Loucy (cell line): ENCODE measurements around the gene BABAM2.

Experiments used
- EZH2phosphoT487 ChIP-seq: fragments of 200-600 bp; IDR thresholded peaks from 2 replicates; pipeline ENCODE4 v1.6.1; 2018; ENCODE audit warnings: antibody characterized with exemption, mild to moderate bottlenecking, moderate library complexity, borderline replicate concordance
- TF ChIP-seq, protein P1 (sequence below): fragments of 200-600 bp; sonication (generic); conservative IDR thresholded peaks from 2 replicates; pipeline ENCODE4 v1.5.1; 2014; ENCODE audit warnings: mild to moderate bottlenecking, antibody characterized with exemption, low read length

DNA sequence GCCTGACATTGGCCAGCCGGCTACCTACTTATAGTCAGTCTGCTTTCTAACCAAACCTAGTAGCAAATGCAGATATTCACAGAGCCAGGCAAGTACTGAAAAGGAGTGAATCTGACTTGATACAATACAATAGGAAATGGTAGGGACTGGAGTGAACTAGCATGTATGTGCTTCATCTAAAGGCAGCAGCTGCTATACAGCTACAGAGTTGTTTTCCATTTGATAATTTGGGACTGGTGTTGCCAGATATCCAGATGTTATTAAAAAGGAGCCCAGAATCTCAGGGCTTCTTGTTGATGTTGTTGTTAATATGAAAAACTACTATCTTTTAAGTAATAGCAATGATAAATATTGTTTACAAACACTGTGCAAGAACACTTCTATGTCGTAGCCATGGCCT, 159.4 kb downstream of the BABAM2 start:
- TF ChIP-seq, protein P1, sequence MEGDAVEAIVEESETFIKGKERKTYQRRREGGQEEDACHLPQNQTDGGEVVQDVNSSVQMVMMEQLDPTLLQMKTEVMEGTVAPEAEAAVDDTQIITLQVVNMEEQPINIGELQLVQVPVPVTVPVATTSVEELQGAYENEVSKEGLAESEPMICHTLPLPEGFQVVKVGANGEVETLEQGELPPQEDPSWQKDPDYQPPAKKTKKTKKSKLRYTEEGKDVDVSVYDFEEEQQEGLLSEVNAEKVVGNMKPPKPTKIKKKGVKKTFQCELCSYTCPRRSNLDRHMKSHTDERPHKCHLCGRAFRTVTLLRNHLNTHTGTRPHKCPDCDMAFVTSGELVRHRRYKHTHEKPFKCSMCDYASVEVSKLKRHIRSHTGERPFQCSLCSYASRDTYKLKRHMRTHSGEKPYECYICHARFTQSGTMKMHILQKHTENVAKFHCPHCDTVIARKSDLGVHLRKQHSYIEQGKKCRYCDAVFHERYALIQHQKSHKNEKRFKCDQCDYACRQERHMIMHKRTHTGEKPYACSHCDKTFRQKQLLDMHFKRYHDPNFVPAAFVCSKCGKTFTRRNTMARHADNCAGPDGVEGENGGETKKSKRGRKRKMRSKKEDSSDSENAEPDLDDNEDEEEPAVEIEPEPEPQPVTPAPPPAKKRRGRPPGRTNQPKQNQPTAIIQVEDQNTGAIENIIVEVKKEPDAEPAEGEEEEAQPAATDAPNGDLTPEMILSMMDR = no peak
- no peak for TF ChIP-seq EZH2phosphoT487
